K562 (cell line): ENCODE data around the gene SLC41A3. TPM values are rescaled to one million over a fixed set of nuclear protein-coding genes. Genes with fewer than 3 reads are reported as not detected.

Source experiments
- ATAC-seq: fragments of 200-7000 bp; cut with Tn5 transposase; 3 replicates; pipeline ENCODE4 v1.9.1; 2020; ENCODE audit warnings: moderate library complexity
- BruUV-seq: library from RNA; stranded (reverse); fragments of 400-500 nt; replicated peaks from 2 replicates; lab custom pipeline; 2021; lab: Mats Ljungman, UMichigan
- CTCF ChIA-PET: fragments of 300-600 bp; formaldehyde crosslinking; extraction: SDS; loops from one replicate; lab custom pipeline; 2021; ENCODE audit warnings: low intra/inter-chr PET ratio; lab: Yijun Ruan, JAX
- POLR2A ChIA-PET: fragments of 300-600, 350-650 bp; sonication (Branson Sonifier 250); formaldehyde crosslinking; extraction: SDS; loops from one replicate; lab custom pipeline; 2021; ENCODE audit warnings: antibody characterized with exemption, inconsistent platforms; lab: Yijun Ruan, JAX
- DNase-seq, 4 experiments: peaks; one replicate each; pipeline versions ENCODE4 v3.0.0 to v3.0.0-alpha.2; 2011 to 2018; ENCODE audit warnings: low spot score in 3 of 4, mixed read lengths in 3 of 4; ENCODE audit errors: extremely low read depth in 1 of 4
- FAIRE-seq: peaks from 2 replicates; lab custom pipeline; 2011; peaks lifted over from hg19 to GRCh38; lab: Jason Lieb, UNC
- H2AFZ ChIP-seq: 2 replicates; pipeline ENCODE4 v1.6.0; 2011; ENCODE audit warnings: low read depth, low read length, control low read depth, inconsistent platforms
- H3K27ac ChIP-seq: fragments of 200-600 bp; 3 replicates; pipeline ENCODE4 v1.8.0; 2011; ENCODE audit warnings: low read depth, mild to moderate bottlenecking, control low read depth, inconsistent platforms, low read length, moderate library complexity, mixed read lengths; ENCODE audit errors: extremely low read depth
- H3K27me3 ChIP-seq, 2 experiments: fragments of 300-600 bp in 1 of 2; 2 replicates in 1 of 2; 3 replicates in 1 of 2; pipeline versions ENCODE4 v1.6.0 to v1.8.0; 2011; ENCODE audit warnings: inconsistent platforms in 2 of 2, low read length in 2 of 2, mild to moderate bottlenecking in 1 of 2, mixed read lengths in 1 of 2, moderate library complexity in 1 of 2; ENCODE audit not compliant: control insufficient read depth in 2 of 2, insufficient read depth in 2 of 2
- H3K36me3 ChIP-seq: fragments of 300-600 bp; 3 replicates; pipeline ENCODE4 v1.8.0; 2011; ENCODE audit warnings: mild to moderate bottlenecking, low read length, inconsistent platforms; ENCODE audit not compliant: control insufficient read depth, insufficient read depth
- H3K4me1 ChIP-seq, 2 experiments: fragments of 200-600 bp in 1 of 2; replicated peaks in 1 of 2; 2 replicates in 1 of 2; 3 replicates in 1 of 2; pipeline versions ENCODE4 v1.5.1 to v1.8.0; 2011; ENCODE audit warnings: inconsistent platforms in 2 of 2, low read length in 2 of 2, mild to moderate bottlenecking in 1 of 2, mixed read lengths in 1 of 2, moderate library complexity in 1 of 2; ENCODE audit not compliant: control insufficient read depth in 2 of 2, insufficient read depth in 2 of 2
- H3K4me2 ChIP-seq: 2 replicates; pipeline ENCODE4 v1.6.1; 2011; ENCODE audit warnings: low read length, control low read depth, inconsistent platforms, mixed read lengths; ENCODE audit not compliant: insufficient read depth
- H3K4me3 ChIP-seq: fragments of 200-600 bp; sonication (generic), shearing (Covaris generic); 2 replicates; pipeline ENCODE4 v1.5.1; 2016; ENCODE audit warnings: control low read depth, inconsistent platforms
- H3K79me2 ChIP-seq: fragments of 200-600 bp; 3 replicates; pipeline ENCODE4 v1.8.0; 2011; ENCODE audit warnings: low read length, inconsistent platforms; ENCODE audit not compliant: control insufficient read depth, insufficient read depth
- H3K9ac ChIP-seq, 2 experiments: 2 replicates each; pipeline versions ENCODE4 v1.6.0 to v1.6.1; 2011; ENCODE audit warnings: low read depth in 2 of 2, low read length in 2 of 2, control low read depth in 1 of 2, inconsistent platforms in 1 of 2, mild to moderate bottlenecking in 1 of 2, mixed read lengths in 1 of 2; ENCODE audit not compliant: insufficient read depth in 1 of 2
- H3K9me1 ChIP-seq: one replicate; pipeline ENCODE4 v1.6.0; 2011; ENCODE audit warnings: inconsistent platforms, mild to moderate bottlenecking, low read length, moderate library complexity; ENCODE audit not compliant: control insufficient read depth, insufficient read depth
- H3K9me3 ChIP-seq: replicated peaks from 2 replicates; pipeline ENCODE4 v1.5.1; 2011; ENCODE audit warnings: low read depth, low read length, inconsistent platforms; ENCODE audit not compliant: control insufficient read depth, insufficient read depth
- H4K20me1 ChIP-seq: replicated peaks from 2 replicates; pipeline ENCODE4 v1.6.1; 2011; ENCODE audit warnings: low read length, inconsistent platforms, mixed read lengths; ENCODE audit not compliant: control insufficient read depth, insufficient read depth
- ATF6 ChIP-seq: sonication (generic); formaldehyde crosslinking; IDR thresholded peaks from 2 replicates; pipeline ENCODE4 v1.4.0; 2020; ENCODE audit warnings: mild to moderate bottlenecking, missing genetic modification reagents
- GABPB2 ChIP-seq: fragments of 250-450 bp; sonication (Bioruptor Pico); conservative IDR thresholded peaks from 2 replicates; pipeline ENCODE4 v1.5.1; 2021; ENCODE audit warnings: mild to moderate bottlenecking
- SAFB ChIP-seq: fragments of 200-400 bp; formaldehyde crosslinking; IDR thresholded peaks from 2 replicates; pipeline ENCODE4 v1.6.1; 2017; ENCODE audit warnings: low read depth, low read length, borderline replicate concordance
- SMARCB1 ChIP-seq: IDR thresholded peaks from 2 replicates; pipeline ENCODE4 v1.6.1; 2011; ENCODE audit warnings: improper control_type of control experiment, low read depth; ENCODE audit not compliant: insufficient read length
- TSHZ1 ChIP-seq: fragments of 250-450 bp; sonication (Bioruptor Pico); IDR thresholded peaks from 2 replicates; pipeline ENCODE4 v1.4.0; 2020; ENCODE audit warnings: mild to moderate bottlenecking, moderate library complexity
- ZBTB1 ChIP-seq: sonication (generic); formaldehyde crosslinking; IDR thresholded peaks from 2 replicates; pipeline ENCODE4 v1.8.1; 2023; ENCODE audit warnings: missing genetic modification reagents, low read depth, mild to moderate bottlenecking, borderline replicate concordance
- ZNF583 ChIP-seq: fragments of 250-450 bp; sonication (Bioruptor Pico); IDR thresholded peaks from 2 replicates; pipeline ENCODE4 v1.4.0; 2020
- WGBS: fragments of 100-300 bp; shearing (Covaris generic); methylation state at CpG from one replicate; pipeline ENCODE4 v1.1.6; 2016; ENCODE audit warnings: low coverage, mixed read lengths; ENCODE audit not compliant: insufficient coverage; ENCODE audit errors: missing lambda C conversion rate; 5-methylcytosine and 5-hydroxymethylcytosine counted together
- in situ Hi-C: fragments of 300-500 bp; cut with MboI; formaldehyde crosslinking; loops from 4 replicates; pipeline ENCODE4 v1.15.0; 2018; ENCODE audit warnings: inconsistent platforms, mixed read lengths
- intact Hi-C: fragments of 100-400 bp; cut with micrococcal nuclease; formaldehyde crosslinking; loops from 2 replicates; pipeline ENCODE4 v1.14.2; 2022
- polyA plus RNA-seq, 8 experiments: library from polyadenylated mRNA; depleted of rRNA in 4 of 8; stranded (reverse) in 5 of 8; unstranded in 3 of 8; fragments of >200 nt; fragmentation: Nextera tagmentation in 2 of 8; fragmentation: Illumina TruSeq in 1 of 8; extraction: Ambion mirVana in 2 of 8; extraction: Trizol in 1 of 8; gene quantifications; 2 replicates each; pipeline versions ENCODE4 v1.2.1 to v1.2.3, GENCODE V29; 2011 to 2014; ENCODE audit warnings: inconsistent platforms in 1 of 8, missing spikeins in 1 of 8
- total RNA-seq, 7 experiments: library from RNA; depleted of rRNA in 6 of 7; stranded (reverse); fragments of >200 nt in 6 of 7; fragmentation: Illumina TruSeq in 2 of 7; extraction: Trizol in 2 of 7; gene quantifications; 2 replicates each; pipeline versions ENCODE4 v1.2.1 to v1.2.3, GENCODE V29; 2011 to 2021; ENCODE audit warnings: low replicate concordance in 1 of 7

SLC41A3 gene
- total and polyA plus RNA-seq, 9 of the 15 experiments (the other 6 are each of a cell fraction or from before 2014, with no cell fraction given): 4.1 to 20.7 (median 11.2) TPM

- no peaks in the 10 kb centered on the region for H3K79me2 ChIP-seq
- no peaks in the 10 kb centered on the region for H3K36me3 ChIP-seq
- WGBS: 51% methylated on average over 4 of the region's 10 CpGs
- no peaks in the 10 kb centered on the region for H3K9me3 ChIP-seq
- H2AFZ ChIP-seq: no peak overlapping the region
- no peak overlapping the region for H3K4me3 ChIP-seq
- DNase-seq (no peak), FAIRE-seq (no peak), ATAC-seq (no peak)
- no peak overlapping the region for H3K4me2 ChIP-seq
- intact Hi-C loops: no loop called here
- CTCF ChIA-PET: no interaction called here
- no TSS peak for BruUV-seq
- no peak overlapping the region for H3K9ac ChIP-seq
- in situ Hi-C loops: no loop called here
- POLR2A ChIA-PET: no interaction called here
- H3K27me3 ChIP-seq: no peaks in the 10 kb centered on the region
- H4K20me1 ChIP-seq: no peaks in the 10 kb centered on the region
- H3K9me1 ChIP-seq: no peaks in the 10 kb centered on the region
- no peaks in the 10 kb centered on the region for H3K4me1 ChIP-seq
- TF ChIP-seq ATF6 (CRISPR knock-in tag) (no peak), GABPB2 (CRISPR knock-in tag) (no peak), SAFB (no peak), ZNF583 (CRISPR knock-in tag) (no peak)
- H3K27ac ChIP-seq: no peak overlapping the region
Observed at GRCh38 chr3:126015075-126015474, 68.8 kb downstream of the SLC41A3 start.

GRCh38 chr3:126014252-126014651 is 69.7 kb downstream of the SLC41A3 start:
- ATAC-seq (no peak), FAIRE-seq (no peak), DNase-seq (no peak)
- no peak overlapping the region for H3K27ac ChIP-seq
- intact Hi-C loops: no loop called here
- H3K9me1 ChIP-seq: no peaks in the 10 kb centered on the region
- in situ Hi-C loops: no loop called here
- H3K27me3 ChIP-seq: no peaks in the 10 kb centered on the region
- TF ChIP-seq ZBTB1 (CRISPR knock-in tag): no peak
- TF ChIP-seq SMARCB1: no peak
- TF ChIP-seq TSHZ1 (CRISPR knock-in tag): no peak
- H3K36me3 ChIP-seq: no peaks in the 10 kb centered on the region
- no TSS peak for BruUV-seq
- no peak overlapping the region for H3K4me3 ChIP-seq
- WGBS: 30% methylated on average over 4 of the region's 4 CpGs
- H3K79me2 ChIP-seq: no peaks in the 10 kb centered on the region
- H3K4me2 ChIP-seq: no peak overlapping the region
- H3K9ac ChIP-seq: no peak overlapping the region
- CTCF ChIA-PET: no interaction called here
- no peaks in the 10 kb centered on the region for H4K20me1 ChIP-seq
- no peak overlapping the region for H2AFZ ChIP-seq
- POLR2A ChIA-PET: no interaction called here
- no peaks in the 10 kb centered on the region for H3K9me3 ChIP-seq
- no peaks in the 10 kb centered on the region for H3K4me1 ChIP-seq
